Neural crest cell (in vitro differentiated cells): ENCODE measurements around the gene NR1D1. TPM values are rescaled to one million over a fixed set of nuclear protein-coding genes. Genes with fewer than 3 reads are reported as not detected.
A peak's percentile ranks its signal among the peaks of the same experiment; 100 is the strongest.
"Not testable (repeated sequence)": the region's sequence is repeated elsewhere in the genome, so short reads cannot be mapped to it uniquely, and the experiment has no call there.

Experiments used
- DNase-seq: peaks from one replicate; pipeline ENCODE4 v3.0.0; 2021; ENCODE audit warnings: low read depth, mixed read lengths, low spot score
- H3K27ac Mint-ChIP-seq: one replicate; pipeline ENCODE4 v1.8.0; 2021; ENCODE audit warnings: mild to moderate bottlenecking, mixed read lengths; ENCODE audit not compliant: unreplicated experiment
- H3K27me3 Mint-ChIP-seq: 2 replicates; pipeline ENCODE4 v1.8.0; 2021; ENCODE audit warnings: low read depth, mild to moderate bottlenecking, mixed read lengths
- H3K36me3 Mint-ChIP-seq: 2 replicates; pipeline ENCODE4 v1.8.0; 2021; ENCODE audit warnings: low read depth, mild to moderate bottlenecking, mixed read lengths
- H3K4me1 Mint-ChIP-seq: 2 replicates; pipeline ENCODE4 v1.8.0; 2021; ENCODE audit warnings: mixed read lengths
- H3K4me3 Mint-ChIP-seq: one replicate; pipeline ENCODE4 v1.8.0; 2021; ENCODE audit warnings: mild to moderate bottlenecking, mixed read lengths
- H3K9me3 Mint-ChIP-seq: 2 replicates; pipeline ENCODE4 v1.8.0; 2021; ENCODE audit warnings: mixed read lengths
- long read RNA-seq: library from polyadenylated mRNA; unstranded; transcript quantifications from one replicate; pipeline ENCODE4 v2.0.0, GENCODE V29; 2020
- total RNA-seq: library from RNA; stranded (reverse); gene quantifications from 2 replicates; pipeline ENCODE4 v1.2.1, GENCODE V29; 2021
- TF ChIP-seq, protein P1 (sequence below): fragments of 200-600 bp; sonication (generic); conservative IDR thresholded peaks from 2 replicates; pipeline ENCODE4 v1.5.0; 2021; ENCODE audit warnings: antibody characterized with exemption, mild to moderate bottlenecking

The NR1D1 gene
- total RNA-seq = 2.5 and 2.8 TPM in 2 replicates
- long read RNA-seq, partial matches to known transcripts = 1 of 1 reads
- long read RNA-seq, other reads (novel, unspliced or antisense) = 0 of 1 reads

DNA sequence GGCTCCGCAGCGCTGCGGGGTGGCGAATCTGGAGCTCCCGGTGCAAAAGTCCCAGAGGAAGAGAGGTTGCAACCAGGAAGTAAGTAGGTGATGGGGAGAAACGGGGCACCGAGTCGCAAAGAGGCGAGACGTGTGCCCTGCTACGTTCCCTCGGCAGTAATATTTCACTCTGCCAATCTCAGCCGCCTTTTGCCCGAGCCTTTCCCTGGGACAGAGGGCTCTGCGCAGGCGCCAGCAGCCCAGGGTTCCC lies at the start of gene NR1D1:
NR1D1 (minus strand) TSS at position 171 of the 250 bp plus-strand sequence. CDS start 495 bp downstream, outside the sequence.
- no peak for DNase-seq
- TF ChIP-seq, protein P1, sequence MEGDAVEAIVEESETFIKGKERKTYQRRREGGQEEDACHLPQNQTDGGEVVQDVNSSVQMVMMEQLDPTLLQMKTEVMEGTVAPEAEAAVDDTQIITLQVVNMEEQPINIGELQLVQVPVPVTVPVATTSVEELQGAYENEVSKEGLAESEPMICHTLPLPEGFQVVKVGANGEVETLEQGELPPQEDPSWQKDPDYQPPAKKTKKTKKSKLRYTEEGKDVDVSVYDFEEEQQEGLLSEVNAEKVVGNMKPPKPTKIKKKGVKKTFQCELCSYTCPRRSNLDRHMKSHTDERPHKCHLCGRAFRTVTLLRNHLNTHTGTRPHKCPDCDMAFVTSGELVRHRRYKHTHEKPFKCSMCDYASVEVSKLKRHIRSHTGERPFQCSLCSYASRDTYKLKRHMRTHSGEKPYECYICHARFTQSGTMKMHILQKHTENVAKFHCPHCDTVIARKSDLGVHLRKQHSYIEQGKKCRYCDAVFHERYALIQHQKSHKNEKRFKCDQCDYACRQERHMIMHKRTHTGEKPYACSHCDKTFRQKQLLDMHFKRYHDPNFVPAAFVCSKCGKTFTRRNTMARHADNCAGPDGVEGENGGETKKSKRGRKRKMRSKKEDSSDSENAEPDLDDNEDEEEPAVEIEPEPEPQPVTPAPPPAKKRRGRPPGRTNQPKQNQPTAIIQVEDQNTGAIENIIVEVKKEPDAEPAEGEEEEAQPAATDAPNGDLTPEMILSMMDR = no peak
- Mint-ChIP-seq H3K36me3 (peaks cover 2% of the 10 kb centered on the region), H3K27ac (peak within 1 kb of the TSS; percentile 16), H3K4me3 (peak within 1 kb of the TSS; percentile 85), H3K27me3 (peaks cover 24% of the 10 kb centered on the region), H3K4me1 (peaks cover 34% of the 10 kb centered on the region), H3K9me3 (no peaks in the 10 kb centered on the region)

DNA sequence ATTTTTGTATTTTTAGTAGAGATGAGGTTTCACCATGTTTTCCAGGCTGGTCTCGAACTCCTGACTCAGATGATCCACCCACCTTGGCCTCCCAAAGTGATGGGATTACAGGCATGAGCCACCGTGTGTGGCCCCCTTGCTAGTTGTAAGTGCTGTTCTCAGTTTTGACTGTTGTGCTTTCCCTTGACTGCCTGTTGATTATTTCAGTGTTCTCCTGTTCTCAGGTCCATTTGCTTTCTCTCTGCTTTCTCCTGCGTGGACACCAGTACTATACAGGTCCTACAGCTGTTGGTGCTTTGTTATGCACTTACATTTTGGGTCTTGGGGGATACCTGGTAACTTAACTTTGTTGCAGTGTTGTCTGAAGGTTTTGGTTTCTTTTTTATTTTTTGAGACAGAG lies 48.1 kb upstream of the NR1D1 start:
- no peaks in the 10 kb centered on the region for H3K27me3 Mint-ChIP-seq
- H3K9me3 Mint-ChIP-seq = no peaks in the 10 kb centered on the region
- DNase-seq = no peak
- no peak overlapping the region for H3K27ac Mint-ChIP-seq
- TF ChIP-seq, protein P1 = no peak
- H3K36me3 Mint-ChIP-seq = peaks cover 21% of the 10 kb centered on the region
- peak overlapping the region; percentile 18 for H3K4me3 Mint-ChIP-seq
- H3K4me1 Mint-ChIP-seq = peaks cover 19% of the 10 kb centered on the region

DNA sequence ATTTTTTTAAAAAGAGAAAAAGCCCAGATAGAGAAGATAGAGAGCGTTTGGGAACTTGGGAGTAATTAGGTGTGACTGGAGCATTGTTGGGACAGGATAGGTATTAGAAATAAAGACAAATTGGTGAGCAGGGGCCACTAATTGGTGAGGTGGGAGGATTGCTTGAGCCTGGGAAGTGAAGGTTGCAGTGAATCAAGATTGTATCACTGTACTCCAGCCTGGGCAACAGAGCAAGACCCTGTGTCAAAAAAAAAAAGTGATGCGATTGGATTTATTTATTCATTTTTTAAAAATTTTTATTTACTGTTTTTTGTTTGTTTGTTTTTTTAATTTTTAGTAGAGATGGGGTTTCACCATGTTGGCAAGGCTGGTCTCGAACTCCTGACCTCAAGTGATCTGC lies 45.1 kb upstream of the NR1D1 start:
- H3K36me3 Mint-ChIP-seq = peaks cover 24% of the 10 kb centered on the region
- no peak overlapping the region for H3K4me3 Mint-ChIP-seq
- H3K4me1 Mint-ChIP-seq = peaks cover 37% of the 10 kb centered on the region
- no peaks in the 10 kb centered on the region for H3K9me3 Mint-ChIP-seq
- no peak overlapping the region for H3K27ac Mint-ChIP-seq
- TF ChIP-seq, protein P1 = no peak
- H3K27me3 Mint-ChIP-seq = peaks cover 4% of the 10 kb centered on the region
- DNase-seq = no peak

DNA sequence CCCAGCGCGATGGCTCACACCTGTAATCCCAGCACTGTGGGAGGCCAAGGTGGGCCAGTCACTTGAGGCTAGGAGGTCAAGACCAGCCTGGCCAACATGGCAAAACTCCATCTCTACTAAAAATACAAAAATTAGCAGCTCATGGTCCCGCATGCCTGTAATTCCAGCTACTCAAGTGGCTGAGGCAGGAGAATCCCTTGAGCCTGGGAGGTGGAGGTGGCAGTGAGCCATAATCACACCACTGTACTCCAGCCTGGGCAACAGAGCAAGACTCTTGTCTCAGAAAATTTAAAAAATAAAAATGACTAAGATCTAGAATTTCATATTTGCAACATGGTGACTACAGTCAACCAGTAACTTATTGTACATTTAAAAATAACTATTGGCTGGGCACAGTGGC lies 42.8 kb upstream of the NR1D1 start:
- H3K27ac Mint-ChIP-seq, H3K9me3 Mint-ChIP-seq, DNase-seq, H3K4me3 Mint-ChIP-seq: not testable (repeated sequence)
- peaks cover 42% of the 10 kb centered on the region for H3K4me1 Mint-ChIP-seq
- H3K36me3 Mint-ChIP-seq = peaks cover 23% of the 10 kb centered on the region
- peaks cover 10% of the 10 kb centered on the region for H3K27me3 Mint-ChIP-seq

DNA sequence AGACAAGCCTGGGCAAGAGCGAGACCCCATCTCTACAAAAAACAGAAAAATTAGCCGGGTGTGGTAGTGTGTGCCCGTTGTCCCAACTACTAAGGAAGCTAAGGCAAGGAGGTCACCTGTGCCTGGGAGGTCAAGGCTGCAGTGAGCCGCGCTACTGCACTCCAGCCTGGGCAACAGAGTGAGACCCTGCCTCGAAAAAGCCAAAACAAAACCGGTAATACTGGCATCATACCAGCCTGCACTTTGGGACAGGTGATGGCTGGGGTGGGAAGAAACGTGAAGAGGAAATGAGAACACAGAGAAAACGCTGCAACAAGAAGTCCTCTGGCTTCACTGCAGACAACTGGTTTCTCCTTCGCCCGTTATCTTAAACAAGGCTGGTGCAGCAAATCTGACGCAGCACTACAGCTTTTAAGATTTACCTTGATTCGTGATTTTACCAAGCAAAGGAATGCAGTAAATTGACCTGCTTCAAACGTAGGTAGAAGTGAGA lies 39.2 kb upstream of the NR1D1 start:
- Mint-ChIP-seq H3K4me3 (peak overlapping the region; percentile 98), H3K27ac (peak overlapping the region; percentile 93), H3K27me3 (peaks cover 10% of the 10 kb centered on the region), H3K36me3 (peaks cover 16% of the 10 kb centered on the region), H3K9me3 (no peaks in the 10 kb centered on the region), H3K4me1 (peaks cover 27% of the 10 kb centered on the region)
- no peak for DNase-seq
- TF ChIP-seq, protein P1 = no peak

DNA sequence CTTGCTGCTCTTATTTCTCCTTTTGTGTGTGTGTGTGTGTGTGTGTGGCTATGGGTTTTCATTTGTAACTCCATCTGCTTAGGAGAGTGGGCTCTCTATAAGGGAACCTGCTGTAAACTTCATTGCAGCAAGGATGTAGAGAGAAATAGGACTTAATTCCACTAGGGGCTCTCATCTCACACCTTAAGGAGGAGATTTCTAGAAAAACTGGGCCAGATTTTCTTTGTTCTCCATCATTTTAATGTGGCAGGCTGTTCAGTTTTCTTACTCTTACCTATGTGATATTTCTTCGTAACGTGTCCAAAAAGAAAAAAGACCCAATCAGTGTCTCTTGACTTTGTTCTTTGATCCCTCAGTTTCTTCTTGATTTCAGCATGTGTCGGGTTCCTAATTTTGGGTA lies 35.4 kb upstream of the NR1D1 start:
- peaks cover 8% of the 10 kb centered on the region for H3K27me3 Mint-ChIP-seq
- H3K27ac Mint-ChIP-seq = no peak overlapping the region
- DNase-seq = no peak
- H3K36me3 Mint-ChIP-seq = peaks cover 29% of the 10 kb centered on the region
- TF ChIP-seq, protein P1 = no peak
- no peaks in the 10 kb centered on the region for H3K9me3 Mint-ChIP-seq
- no peak overlapping the region for H3K4me3 Mint-ChIP-seq
- H3K4me1 Mint-ChIP-seq = peaks cover 16% of the 10 kb centered on the region
